WTC11 (cell line): ENCODE measurements around the gene GXYLT2. TPM values are rescaled to one million over a fixed set of nuclear protein-coding genes. Genes with fewer than 3 reads are reported as not detected.

Experiments used
- ATAC-seq: fragments of 200-7000 bp; cut with Tn5 transposase; 2 replicates; pipeline ENCODE4 v1.10.0; 2021; ENCODE audit warnings: mild to moderate bottlenecking, moderate library complexity
- CTCF ChIA-PET: fragments of 300-600 bp; sonication (Branson Sonifier 250); formaldehyde crosslinking; loops from one replicate; lab custom pipeline; 2021; ENCODE audit warnings: antibody characterized with exemption; lab: Charles Lee
- POLR2A ChIA-PET: fragments of 350-600 bp; sonication (Branson Sonifier 250); formaldehyde crosslinking; loops from one replicate; lab custom pipeline; 2021; ENCODE audit warnings: antibody characterized with exemption; lab: Charles Lee
- DNase-seq: peaks from one replicate; pipeline ENCODE4 v3.0.0; 2021; ENCODE audit warnings: low spot score
- H3K27ac Mint-ChIP-seq: 2 replicates; pipeline ENCODE4 v1.8.0; 2021; ENCODE audit warnings: mixed read lengths
- H3K27me3 Mint-ChIP-seq: 2 replicates; pipeline ENCODE4 v1.8.0; 2021; ENCODE audit warnings: low read depth, mild to moderate bottlenecking, moderate library complexity, mixed read lengths
- H3K36me3 Mint-ChIP-seq: 2 replicates; pipeline ENCODE4 v1.8.0; 2021; ENCODE audit warnings: mixed read lengths
- H3K4me1 Mint-ChIP-seq: 2 replicates; pipeline ENCODE4 v1.8.0; 2022; ENCODE audit warnings: mixed read lengths
- H3K4me3 Mint-ChIP-seq: 2 replicates; pipeline ENCODE4 v1.8.0; 2021; ENCODE audit warnings: mild to moderate bottlenecking, moderate library complexity, mixed read lengths
- H3K9me3 Mint-ChIP-seq: 2 replicates; pipeline ENCODE4 v1.8.0; 2021; ENCODE audit warnings: mixed read lengths
- CREM ChIP-seq: sonication (generic); formaldehyde crosslinking; IDR thresholded peaks from 2 replicates; pipeline ENCODE4 v1.8.1; 2022; ENCODE audit warnings: mild to moderate bottlenecking, missing genetic modification reagents, moderate library complexity
- ELF4 ChIP-seq: sonication (generic); formaldehyde crosslinking; IDR thresholded peaks from 2 replicates; pipeline ENCODE4 v1.8.1; 2022; ENCODE audit warnings: low read depth, mild to moderate bottlenecking, moderate library complexity, missing genetic modification reagents
- ESRRA ChIP-seq: sonication (generic); formaldehyde crosslinking; IDR thresholded peaks from 2 replicates; pipeline ENCODE4 v1.8.1; 2022; ENCODE audit warnings: mild to moderate bottlenecking, missing genetic modification reagents, borderline replicate concordance
- FOXJ3 ChIP-seq: sonication (generic); formaldehyde crosslinking; IDR thresholded peaks from 2 replicates; pipeline ENCODE4 v1.9.0; 2021; ENCODE audit warnings: missing genetic modification reagents, mild to moderate bottlenecking, borderline replicate concordance
- NFATC4 ChIP-seq: fragments of 250-450 bp; sonication (Bioruptor Pico); IDR thresholded peaks from 2 replicates; pipeline ENCODE4 v1.9.0; 2021; ENCODE audit warnings: mild to moderate bottlenecking
- NFYB ChIP-seq: sonication (generic); formaldehyde crosslinking; conservative IDR thresholded peaks from 2 replicates; pipeline ENCODE4 v1.8.0; 2022; ENCODE audit warnings: low read depth, missing genetic modification reagents
- OVOL2 ChIP-seq: fragments of 250-450 bp; sonication (Bioruptor Pico); IDR thresholded peaks from 2 replicates; pipeline ENCODE4 v1.9.0; 2021; ENCODE audit warnings: mild to moderate bottlenecking, borderline replicate concordance
- SMAD4 ChIP-seq: sonication (generic); formaldehyde crosslinking; IDR thresholded peaks from 2 replicates; pipeline ENCODE4 v1.8.0; 2022; ENCODE audit warnings: mild to moderate bottlenecking, missing genetic modification reagents
- TCF7 ChIP-seq: sonication (generic); formaldehyde crosslinking; IDR thresholded peaks from 2 replicates; pipeline ENCODE4 v1.8.0; 2022; ENCODE audit warnings: mild to moderate bottlenecking, low read depth, missing genetic modification reagents, moderate library complexity
- TEAD4 ChIP-seq: sonication (generic); formaldehyde crosslinking; IDR thresholded peaks from 2 replicates; pipeline ENCODE4 v1.8.0; 2022; ENCODE audit warnings: mild to moderate bottlenecking, missing genetic modification reagents
- ZBTB21 ChIP-seq: sonication (generic); formaldehyde crosslinking; IDR thresholded peaks from 2 replicates; pipeline ENCODE4 v1.8.1; 2023; ENCODE audit warnings: mild to moderate bottlenecking, missing genetic modification reagents, borderline replicate concordance
- ZNF219 ChIP-seq: sonication (generic); formaldehyde crosslinking; IDR thresholded peaks from 2 replicates; pipeline ENCODE4 v1.8.0; 2023; ENCODE audit warnings: missing genetic modification reagents, mild to moderate bottlenecking, borderline replicate concordance
- ZNF232 ChIP-seq: sonication (generic); formaldehyde crosslinking; IDR thresholded peaks from 2 replicates; pipeline ENCODE4 v1.8.0; 2022; ENCODE audit warnings: mild to moderate bottlenecking, missing genetic modification reagents
- ZNF317 ChIP-seq: sonication (generic); formaldehyde crosslinking; IDR thresholded peaks from 2 replicates; pipeline ENCODE4 v1.8.1; 2023; ENCODE audit warnings: low read depth, mild to moderate bottlenecking, moderate library complexity, missing genetic modification reagents, borderline replicate concordance
- total RNA-seq: library from RNA; stranded (reverse); gene quantifications from 3 replicates; pipeline ENCODE4 v1.2.3, GENCODE V29; 2021
- TF ChIP-seq, protein P1 (sequence below): sonication (generic); formaldehyde crosslinking; IDR thresholded peaks from 2 replicates; pipeline ENCODE4 v1.8.0; 2023; ENCODE audit warnings: missing genetic modification reagents
- TF ChIP-seq, protein P2 (sequence below): fragments of 250-450 bp; sonication (Bioruptor Pico); IDR thresholded peaks from 2 replicates; pipeline ENCODE4 v1.8.0; 2021; ENCODE audit warnings: mild to moderate bottlenecking
- TF ChIP-seq, protein P3 (sequence below): sonication (generic); formaldehyde crosslinking; IDR thresholded peaks from 2 replicates; pipeline ENCODE4 v1.8.1; 2022; ENCODE audit warnings: mild to moderate bottlenecking, missing genetic modification reagents, moderate library complexity, borderline replicate concordance
- TF ChIP-seq, protein P4 (sequence below): sonication (generic); formaldehyde crosslinking; IDR thresholded peaks from 2 replicates; pipeline ENCODE4 v1.8.1; 2023; ENCODE audit warnings: mild to moderate bottlenecking, missing genetic modification reagents, moderate library complexity
- TF ChIP-seq, protein P5 (sequence below): sonication (generic); formaldehyde crosslinking; IDR thresholded peaks from 2 replicates; pipeline ENCODE4 v1.8.1; 2023; ENCODE audit warnings: mild to moderate bottlenecking, missing genetic modification reagents, borderline replicate concordance
- TF ChIP-seq, protein P6 (sequence below): sonication (generic); formaldehyde crosslinking; IDR thresholded peaks from 2 replicates; pipeline ENCODE4 v1.8.1; 2022; ENCODE audit warnings: low read depth, missing genetic modification reagents, borderline replicate concordance
- TF ChIP-seq, protein P7 (sequence below): sonication (generic); formaldehyde crosslinking; IDR thresholded peaks from 2 replicates; pipeline ENCODE4 v1.8.1; 2022; ENCODE audit warnings: low read depth, mild to moderate bottlenecking, moderate library complexity, missing genetic modification reagents, borderline replicate concordance
- TF ChIP-seq, protein P8 (sequence below): sonication (generic); formaldehyde crosslinking; IDR thresholded peaks from 2 replicates; pipeline ENCODE4 v1.8.0; 2022; ENCODE audit warnings: mild to moderate bottlenecking, missing genetic modification reagents
- TF ChIP-seq, protein P9 (sequence below): sonication (generic); formaldehyde crosslinking; IDR thresholded peaks from 2 replicates; pipeline ENCODE4 v1.8.0; 2022; ENCODE audit warnings: mild to moderate bottlenecking, missing genetic modification reagents

GXYLT2 gene
- total RNA-seq, 1 experiment from 2014 or later, result 6.5 TPM

DNA sequence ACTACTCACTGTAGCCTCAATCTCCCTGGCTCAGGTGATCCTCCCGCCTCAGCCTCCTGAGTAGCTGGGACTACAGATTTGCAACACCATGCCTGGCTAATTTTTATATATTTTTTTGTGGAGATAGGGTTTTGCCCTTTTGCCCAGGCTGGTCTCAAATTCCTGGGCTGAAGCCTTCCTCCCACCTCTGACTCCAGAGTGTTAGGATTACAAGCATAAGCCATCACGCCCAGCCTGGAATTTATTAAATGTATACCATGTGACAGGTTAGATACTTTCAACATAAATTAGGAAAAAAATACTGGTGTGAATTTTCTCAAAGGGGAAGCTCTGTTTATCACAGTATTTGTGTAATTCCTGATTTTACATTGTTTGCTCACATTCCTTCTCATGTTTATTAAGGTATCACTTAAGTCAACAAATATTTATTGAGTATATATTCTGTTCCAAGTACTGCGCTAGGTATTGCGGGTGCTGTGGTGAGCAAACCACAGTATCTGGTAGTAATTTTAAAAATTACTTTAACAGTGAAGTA, 133.5 kb downstream of the GXYLT2 start (continued):
- no peak for TF ChIP-seq ELF4 (CRISPR knock-in tag)
- TF ChIP-seq, protein P1, sequence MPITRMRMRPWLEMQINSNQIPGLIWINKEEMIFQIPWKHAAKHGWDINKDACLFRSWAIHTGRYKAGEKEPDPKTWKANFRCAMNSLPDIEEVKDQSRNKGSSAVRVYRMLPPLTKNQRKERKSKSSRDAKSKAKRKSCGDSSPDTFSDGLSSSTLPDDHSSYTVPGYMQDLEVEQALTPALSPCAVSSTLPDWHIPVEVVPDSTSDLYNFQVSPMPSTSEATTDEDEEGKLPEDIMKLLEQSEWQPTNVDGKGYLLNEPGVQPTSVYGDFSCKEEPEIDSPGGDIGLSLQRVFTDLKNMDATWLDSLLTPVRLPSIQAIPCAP, result no peak

DNA sequence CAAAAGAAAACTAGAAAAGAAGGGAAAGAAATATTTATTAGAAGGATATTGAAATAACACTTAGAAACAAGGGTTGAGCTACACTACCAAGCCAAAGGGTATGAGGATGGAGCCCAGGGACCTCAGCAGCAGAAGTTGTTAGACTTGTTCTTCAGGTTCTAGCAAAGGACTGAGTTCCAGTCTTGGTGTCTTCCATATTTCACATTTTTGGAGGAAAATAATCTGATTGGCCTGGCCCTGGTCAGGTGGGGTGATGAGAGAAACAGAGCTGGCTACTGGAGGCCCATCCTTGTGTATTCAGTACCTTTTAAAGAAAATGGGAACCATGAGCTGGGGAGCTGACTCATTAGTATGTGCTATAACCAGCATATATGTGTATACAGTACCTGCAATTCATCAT, 137.0 kb downstream of the GXYLT2 start:
- Mint-ChIP-seq H3K9me3 (no peaks in the 10 kb centered on the region), H3K4me1 (peaks cover 82% of the 10 kb centered on the region), H3K27me3 (no peaks in the 10 kb centered on the region), H3K36me3 (no peaks in the 10 kb centered on the region; the same call in 1 of the 2 replicates), H3K4me3 (peak overlapping the region; percentile 58), H3K27ac (peak overlapping the region; percentile 95)
- ChIA-PET POLR2A (no interaction called here), CTCF (interaction anchor here (1.4 kb wide), 1 partner anchor 132 kb away, joined by 3 read pairs; no protein-coding TSS in a partner anchor)
- no peak for DNase-seq
- peak; percentile 75 for ATAC-seq
- TF ChIP-seq NFATC4 (CRISPR knock-in tag) (no peak), SMAD4 (CRISPR knock-in tag) (no peak), FOXJ3 (CRISPR knock-in tag) (no peak), ZNF232 (no peak), TEAD4 (no peak), ZBTB21 (CRISPR knock-in tag) (no peak), ESRRA (CRISPR knock-in tag) (no peak), TCF7 (no peak), CREM (CRISPR knock-in tag) (no peak), ZNF219 (CRISPR knock-in tag) (no peak), ZNF317 (no peak), NFYB (CRISPR knock-in tag) (0 out of 2 replicates have a peak, but pooled peaks have one; percentile 9), OVOL2 (no peak)
- TF ChIP-seq, protein P2, sequence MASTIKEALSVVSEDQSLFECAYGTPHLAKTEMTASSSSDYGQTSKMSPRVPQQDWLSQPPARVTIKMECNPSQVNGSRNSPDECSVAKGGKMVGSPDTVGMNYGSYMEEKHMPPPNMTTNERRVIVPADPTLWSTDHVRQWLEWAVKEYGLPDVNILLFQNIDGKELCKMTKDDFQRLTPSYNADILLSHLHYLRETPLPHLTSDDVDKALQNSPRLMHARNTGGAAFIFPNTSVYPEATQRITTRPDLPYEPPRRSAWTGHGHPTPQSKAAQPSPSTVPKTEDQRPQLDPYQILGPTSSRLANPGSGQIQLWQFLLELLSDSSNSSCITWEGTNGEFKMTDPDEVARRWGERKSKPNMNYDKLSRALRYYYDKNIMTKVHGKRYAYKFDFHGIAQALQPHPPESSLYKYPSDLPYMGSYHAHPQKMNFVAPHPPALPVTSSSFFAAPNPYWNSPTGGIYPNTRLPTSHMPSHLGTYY (CRISPR knock-in tag), result no peak
- TF ChIP-seq, protein P3, sequence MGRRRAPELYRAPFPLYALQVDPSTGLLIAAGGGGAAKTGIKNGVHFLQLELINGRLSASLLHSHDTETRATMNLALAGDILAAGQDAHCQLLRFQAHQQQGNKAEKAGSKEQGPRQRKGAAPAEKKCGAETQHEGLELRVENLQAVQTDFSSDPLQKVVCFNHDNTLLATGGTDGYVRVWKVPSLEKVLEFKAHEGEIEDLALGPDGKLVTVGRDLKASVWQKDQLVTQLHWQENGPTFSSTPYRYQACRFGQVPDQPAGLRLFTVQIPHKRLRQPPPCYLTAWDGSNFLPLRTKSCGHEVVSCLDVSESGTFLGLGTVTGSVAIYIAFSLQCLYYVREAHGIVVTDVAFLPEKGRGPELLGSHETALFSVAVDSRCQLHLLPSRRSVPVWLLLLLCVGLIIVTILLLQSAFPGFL (CRISPR knock-in tag), result no peak
- TF ChIP-seq, protein P4, sequence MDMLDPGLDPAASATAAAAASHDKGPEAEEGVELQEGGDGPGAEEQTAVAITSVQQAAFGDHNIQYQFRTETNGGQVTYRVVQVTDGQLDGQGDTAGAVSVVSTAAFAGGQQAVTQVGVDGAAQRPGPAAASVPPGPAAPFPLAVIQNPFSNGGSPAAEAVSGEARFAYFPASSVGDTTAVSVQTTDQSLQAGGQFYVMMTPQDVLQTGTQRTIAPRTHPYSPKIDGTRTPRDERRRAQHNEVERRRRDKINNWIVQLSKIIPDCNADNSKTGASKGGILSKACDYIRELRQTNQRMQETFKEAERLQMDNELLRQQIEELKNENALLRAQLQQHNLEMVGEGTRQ, result peak; percentile 69
- TF ChIP-seq, protein P5, sequence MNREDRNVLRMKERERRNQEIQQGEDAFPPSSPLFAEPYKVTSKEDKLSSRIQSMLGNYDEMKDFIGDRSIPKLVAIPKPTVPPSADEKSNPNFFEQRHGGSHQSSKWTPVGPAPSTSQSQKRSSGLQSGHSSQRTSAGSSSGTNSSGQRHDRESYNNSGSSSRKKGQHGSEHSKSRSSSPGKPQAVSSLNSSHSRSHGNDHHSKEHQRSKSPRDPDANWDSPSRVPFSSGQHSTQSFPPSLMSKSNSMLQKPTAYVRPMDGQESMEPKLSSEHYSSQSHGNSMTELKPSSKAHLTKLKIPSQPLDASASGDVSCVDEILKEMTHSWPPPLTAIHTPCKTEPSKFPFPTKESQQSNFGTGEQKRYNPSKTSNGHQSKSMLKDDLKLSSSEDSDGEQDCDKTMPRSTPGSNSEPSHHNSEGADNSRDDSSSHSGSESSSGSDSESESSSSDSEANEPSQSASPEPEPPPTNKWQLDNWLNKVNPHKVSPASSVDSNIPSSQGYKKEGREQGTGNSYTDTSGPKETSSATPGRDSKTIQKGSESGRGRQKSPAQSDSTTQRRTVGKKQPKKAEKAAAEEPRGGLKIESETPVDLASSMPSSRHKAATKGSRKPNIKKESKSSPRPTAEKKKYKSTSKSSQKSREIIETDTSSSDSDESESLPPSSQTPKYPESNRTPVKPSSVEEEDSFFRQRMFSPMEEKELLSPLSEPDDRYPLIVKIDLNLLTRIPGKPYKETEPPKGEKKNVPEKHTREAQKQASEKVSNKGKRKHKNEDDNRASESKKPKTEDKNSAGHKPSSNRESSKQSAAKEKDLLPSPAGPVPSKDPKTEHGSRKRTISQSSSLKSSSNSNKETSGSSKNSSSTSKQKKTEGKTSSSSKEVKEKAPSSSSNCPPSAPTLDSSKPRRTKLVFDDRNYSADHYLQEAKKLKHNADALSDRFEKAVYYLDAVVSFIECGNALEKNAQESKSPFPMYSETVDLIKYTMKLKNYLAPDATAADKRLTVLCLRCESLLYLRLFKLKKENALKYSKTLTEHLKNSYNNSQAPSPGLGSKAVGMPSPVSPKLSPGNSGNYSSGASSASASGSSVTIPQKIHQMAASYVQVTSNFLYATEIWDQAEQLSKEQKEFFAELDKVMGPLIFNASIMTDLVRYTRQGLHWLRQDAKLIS (CRISPR knock-in tag), result no peak
- TF ChIP-seq, protein P6, sequence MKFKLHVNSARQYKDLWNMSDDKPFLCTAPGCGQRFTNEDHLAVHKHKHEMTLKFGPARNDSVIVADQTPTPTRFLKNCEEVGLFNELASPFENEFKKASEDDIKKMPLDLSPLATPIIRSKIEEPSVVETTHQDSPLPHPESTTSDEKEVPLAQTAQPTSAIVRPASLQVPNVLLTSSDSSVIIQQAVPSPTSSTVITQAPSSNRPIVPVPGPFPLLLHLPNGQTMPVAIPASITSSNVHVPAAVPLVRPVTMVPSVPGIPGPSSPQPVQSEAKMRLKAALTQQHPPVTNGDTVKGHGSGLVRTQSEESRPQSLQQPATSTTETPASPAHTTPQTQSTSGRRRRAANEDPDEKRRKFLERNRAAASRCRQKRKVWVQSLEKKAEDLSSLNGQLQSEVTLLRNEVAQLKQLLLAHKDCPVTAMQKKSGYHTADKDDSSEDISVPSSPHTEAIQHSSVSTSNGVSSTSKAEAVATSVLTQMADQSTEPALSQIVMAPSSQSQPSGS (CRISPR knock-in tag), result no peak
- TF ChIP-seq, protein P7, sequence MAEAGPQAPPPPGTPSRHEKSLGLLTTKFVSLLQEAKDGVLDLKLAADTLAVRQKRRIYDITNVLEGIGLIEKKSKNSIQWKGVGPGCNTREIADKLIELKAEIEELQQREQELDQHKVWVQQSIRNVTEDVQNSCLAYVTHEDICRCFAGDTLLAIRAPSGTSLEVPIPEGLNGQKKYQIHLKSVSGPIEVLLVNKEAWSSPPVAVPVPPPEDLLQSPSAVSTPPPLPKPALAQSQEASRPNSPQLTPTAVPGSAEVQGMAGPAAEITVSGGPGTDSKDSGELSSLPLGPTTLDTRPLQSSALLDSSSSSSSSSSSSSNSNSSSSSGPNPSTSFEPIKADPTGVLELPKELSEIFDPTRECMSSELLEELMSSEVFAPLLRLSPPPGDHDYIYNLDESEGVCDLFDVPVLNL (CRISPR knock-in tag), result no peak
- TF ChIP-seq, protein P8, sequence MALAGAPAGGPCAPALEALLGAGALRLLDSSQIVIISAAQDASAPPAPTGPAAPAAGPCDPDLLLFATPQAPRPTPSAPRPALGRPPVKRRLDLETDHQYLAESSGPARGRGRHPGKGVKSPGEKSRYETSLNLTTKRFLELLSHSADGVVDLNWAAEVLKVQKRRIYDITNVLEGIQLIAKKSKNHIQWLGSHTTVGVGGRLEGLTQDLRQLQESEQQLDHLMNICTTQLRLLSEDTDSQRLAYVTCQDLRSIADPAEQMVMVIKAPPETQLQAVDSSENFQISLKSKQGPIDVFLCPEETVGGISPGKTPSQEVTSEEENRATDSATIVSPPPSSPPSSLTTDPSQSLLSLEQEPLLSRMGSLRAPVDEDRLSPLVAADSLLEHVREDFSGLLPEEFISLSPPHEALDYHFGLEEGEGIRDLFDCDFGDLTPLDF (CRISPR knock-in tag), result no peak
- TF ChIP-seq, protein P9, sequence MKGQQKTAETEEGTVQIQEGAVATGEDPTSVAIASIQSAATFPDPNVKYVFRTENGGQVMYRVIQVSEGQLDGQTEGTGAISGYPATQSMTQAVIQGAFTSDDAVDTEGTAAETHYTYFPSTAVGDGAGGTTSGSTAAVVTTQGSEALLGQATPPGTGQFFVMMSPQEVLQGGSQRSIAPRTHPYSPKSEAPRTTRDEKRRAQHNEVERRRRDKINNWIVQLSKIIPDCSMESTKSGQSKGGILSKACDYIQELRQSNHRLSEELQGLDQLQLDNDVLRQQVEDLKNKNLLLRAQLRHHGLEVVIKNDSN, result peak; percentile 54; the same call in 1 of the 2 replicates
